Panc1 (cell line): ENCODE data around the gene DGAT2L6. TPM values are rescaled to one million over a fixed set of nuclear protein-coding genes. Genes with fewer than 3 reads are reported as not detected.

ENCODE experiments used
- ATAC-seq: fragments of 200-7000 bp; cut with Tn5 transposase; 2 replicates; pipeline ENCODE4 v1.9.1; 2020; ENCODE audit warnings: mild to moderate bottlenecking, moderate library complexity
- BruUV-seq: library from RNA; stranded (reverse); fragments of 400-500 nt; replicated peaks from 2 replicates; lab custom pipeline; 2021; lab: Mats Ljungman, UMichigan
- CTCF ChIA-PET: fragments of 300-600 bp; sonication (Branson Sonifier 250); formaldehyde crosslinking; loops from one replicate; lab custom pipeline; 2022; ENCODE audit warnings: antibody characterized with exemption; lab: Charles Lee
- POLR2A ChIA-PET: fragments of 300-600 bp; sonication (Branson Sonifier 250); formaldehyde crosslinking; loops from one replicate; lab custom pipeline; 2022; ENCODE audit warnings: antibody characterized with exemption; lab: Charles Lee
- DNase-seq: peaks from one replicate; pipeline ENCODE4 v3.0.0-alpha.2; 2010; ENCODE audit warnings: low read depth, low spot score
- H3K27ac ChIP-seq: 2 replicates; pipeline ENCODE4 v1.5.1; 2011; ENCODE audit warnings: mild to moderate bottlenecking, low read length, inconsistent platforms
- H3K27me3 ChIP-seq: fragments of 200-500 bp; sonication (Bioruptor generic); 2 replicates; pipeline ENCODE4 v1.6.0; 2014; ENCODE audit warnings: low read length, inconsistent platforms; ENCODE audit not compliant: control insufficient read depth, insufficient read depth
- H3K36me3 ChIP-seq: fragments of 200-500 bp; sonication (Bioruptor generic); 2 replicates; pipeline ENCODE4 v1.5.1; 2014; ENCODE audit warnings: inconsistent platforms, mild to moderate bottlenecking, low read length, moderate library complexity; ENCODE audit not compliant: control insufficient read depth, insufficient read depth
- H3K4me1 ChIP-seq: 2 replicates; pipeline ENCODE4 v1.5.1; 2011; ENCODE audit warnings: inconsistent platforms, mild to moderate bottlenecking, low read length, moderate library complexity; ENCODE audit not compliant: control insufficient read depth, insufficient read depth
- H3K4me3 ChIP-seq, 2 experiments: 2 replicates each; pipeline ENCODE4 v1.5.1; 2011 to 2012; ENCODE audit warnings: low read depth in 2 of 2, low read length in 2 of 2, mild to moderate bottlenecking in 2 of 2, inconsistent platforms in 1 of 2, moderate library complexity in 1 of 2
- H3K9me3 ChIP-seq: fragments of 200-500 bp; sonication (Bioruptor generic); 2 replicates; pipeline ENCODE4 v1.5.1; 2014; ENCODE audit warnings: low read depth, mild to moderate bottlenecking, inconsistent platforms, low read length, moderate library complexity; ENCODE audit not compliant: control insufficient read depth, insufficient read depth
- POLR2AphosphoS5 ChIP-seq: IDR thresholded peaks from 2 replicates; pipeline ENCODE4 v1.6.1; 2012; ENCODE audit warnings: mild to moderate bottlenecking, low read depth, low read length, moderate library complexity
- SIN3A ChIP-seq: IDR thresholded peaks from 2 replicates; pipeline ENCODE4 v1.6.1; 2012; ENCODE audit warnings: low read depth, mild to moderate bottlenecking, low read length, moderate library complexity, borderline replicate concordance; ENCODE audit not compliant: insufficient read depth
- TCF7L2 ChIP-seq: IDR thresholded peaks from 2 replicates; pipeline ENCODE4 v1.6.1; 2011; ENCODE audit warnings: mild to moderate bottlenecking, low read depth, low read length, inconsistent platforms
- in situ Hi-C: cut with HindIII; loops from 2 replicates; pipeline ENCODE4 v1.10.0; 2016; ENCODE audit warnings: low sequenced_read_pairs, low pct_unique_long_range_greater_than_20kb
- intact Hi-C: fragments of 100-400 bp; cut with micrococcal nuclease; formaldehyde crosslinking; loops from one replicate; pipeline ENCODE4 v1.10.0; 2022; ENCODE audit not compliant: unreplicated experiment
- total RNA-seq: library from RNA; stranded (reverse); gene quantifications from one replicate; pipeline ENCODE4 v1.2.1, GENCODE V29; 2021; ENCODE audit not compliant: unreplicated experiment
- TF ChIP-seq, protein P1 (sequence below): fragments of 450-650 bp; IDR thresholded peaks from 2 replicates; pipeline ENCODE4 v1.5.1; 2017; ENCODE audit warnings: mild to moderate bottlenecking
- TF ChIP-seq, protein P2 (sequence below), 2 experiments: IDR thresholded peaks; 2 replicates each; pipeline ENCODE4 v1.6.1; 2011 to 2012; ENCODE audit warnings: low read depth in 2 of 2, control low read depth in 1 of 2, low read length in 1 of 2, mild to moderate bottlenecking in 1 of 2, moderate library complexity in 1 of 2; ENCODE audit not compliant: insufficient read depth in 1 of 2

The DGAT2L6 gene
- total RNA-seq, 1 experiment from 2014 or later: not detected

DNA sequence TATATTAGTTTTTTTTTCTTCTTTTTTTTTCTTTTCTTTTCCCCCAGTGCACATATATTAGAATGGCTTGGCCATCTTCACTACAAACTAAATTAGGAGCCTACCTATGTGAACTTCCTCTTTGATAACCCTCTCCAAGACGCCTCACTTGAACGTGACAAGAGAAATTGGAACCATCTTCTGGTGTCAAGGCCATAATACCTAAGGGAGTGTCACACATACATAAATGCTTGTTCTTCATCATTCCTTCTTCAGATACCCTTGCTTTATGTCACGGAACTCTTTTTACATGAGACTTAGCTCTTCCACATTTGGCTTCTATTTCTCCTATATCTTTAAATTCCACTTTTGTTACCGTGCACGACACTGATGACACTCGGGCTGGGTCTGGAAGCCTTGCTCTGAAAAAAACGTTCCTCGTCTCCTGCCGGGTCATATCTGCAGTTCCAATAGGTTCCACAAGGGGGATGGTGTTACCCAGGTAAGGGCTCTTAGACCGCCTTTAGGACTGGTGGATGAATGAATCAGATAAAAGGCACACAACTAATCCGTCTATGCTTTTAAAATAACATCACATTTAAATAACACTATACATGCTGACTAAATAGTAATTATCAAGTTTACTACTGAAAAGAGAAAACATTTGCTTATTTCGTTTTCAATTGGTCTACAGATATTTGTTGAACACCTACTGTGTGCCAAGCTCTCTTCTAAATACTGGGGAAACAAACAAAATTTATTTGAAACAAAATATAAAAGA is 19.9 kb downstream of the DGAT2L6 start:
- no peak for TF ChIP-seq TCF7L2
- TF ChIP-seq, protein P1, sequence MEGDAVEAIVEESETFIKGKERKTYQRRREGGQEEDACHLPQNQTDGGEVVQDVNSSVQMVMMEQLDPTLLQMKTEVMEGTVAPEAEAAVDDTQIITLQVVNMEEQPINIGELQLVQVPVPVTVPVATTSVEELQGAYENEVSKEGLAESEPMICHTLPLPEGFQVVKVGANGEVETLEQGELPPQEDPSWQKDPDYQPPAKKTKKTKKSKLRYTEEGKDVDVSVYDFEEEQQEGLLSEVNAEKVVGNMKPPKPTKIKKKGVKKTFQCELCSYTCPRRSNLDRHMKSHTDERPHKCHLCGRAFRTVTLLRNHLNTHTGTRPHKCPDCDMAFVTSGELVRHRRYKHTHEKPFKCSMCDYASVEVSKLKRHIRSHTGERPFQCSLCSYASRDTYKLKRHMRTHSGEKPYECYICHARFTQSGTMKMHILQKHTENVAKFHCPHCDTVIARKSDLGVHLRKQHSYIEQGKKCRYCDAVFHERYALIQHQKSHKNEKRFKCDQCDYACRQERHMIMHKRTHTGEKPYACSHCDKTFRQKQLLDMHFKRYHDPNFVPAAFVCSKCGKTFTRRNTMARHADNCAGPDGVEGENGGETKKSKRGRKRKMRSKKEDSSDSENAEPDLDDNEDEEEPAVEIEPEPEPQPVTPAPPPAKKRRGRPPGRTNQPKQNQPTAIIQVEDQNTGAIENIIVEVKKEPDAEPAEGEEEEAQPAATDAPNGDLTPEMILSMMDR: peak; percentile 81
- Histone ChIP-seq H3K4me1 (no peaks in the 10 kb centered on the region), H3K27ac (no peak overlapping the region), H3K27me3 (no peaks in the 10 kb centered on the region; the same call in none of the 2 replicates), H3K4me3 (no peak overlapping the region), H3K36me3 (no peaks in the 10 kb centered on the region), H3K9me3 (no peaks in the 10 kb centered on the region)
- ATAC-seq (peak; percentile 91), DNase-seq (peak; percentile 18)
- no TSS peak for BruUV-seq
- in situ Hi-C loops (no loop called here), intact Hi-C loops (loop anchor here (5.0 kb wide), 1 partner anchor 65 kb away; the partner anchor contains the start of gene P2RY4)
- CTCF ChIA-PET: interaction anchor here (0.6 kb wide), 1 partner anchor 52 kb away, joined by 5 read pairs; no protein-coding TSS in a partner anchor
- POLR2A ChIA-PET: no interaction called here

DNA sequence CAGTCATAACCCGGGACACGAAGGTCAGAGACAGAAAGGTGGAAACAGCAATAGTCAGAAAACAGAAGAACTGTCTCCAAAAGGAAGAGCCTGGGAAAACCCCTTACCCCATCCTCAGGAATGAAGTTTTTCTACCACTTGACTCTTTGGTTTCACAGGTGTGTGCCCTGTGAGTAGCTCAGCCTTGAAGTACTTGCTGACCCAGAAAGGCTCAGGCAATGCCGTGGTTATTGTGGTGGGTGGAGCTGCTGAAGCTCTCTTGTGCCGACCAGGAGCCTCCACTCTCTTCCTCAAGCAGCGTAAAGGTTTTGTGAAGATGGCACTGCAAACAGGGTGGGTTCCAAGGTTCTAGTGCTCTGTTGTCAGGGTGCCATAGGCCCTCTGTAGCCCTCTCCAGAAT is 24.4 kb downstream of the DGAT2L6 start:
- H3K27me3 ChIP-seq: no peaks in the 10 kb centered on the region; the same call in none of the 2 replicates
- BruUV-seq: no TSS peak
- POLR2A ChIA-PET: no interaction called here
- no peak overlapping the region for H3K4me3 ChIP-seq
- ATAC-seq (no peak), DNase-seq (no peak)
- no peak overlapping the region for H3K27ac ChIP-seq
- TF ChIP-seq SIN3A: no peak
- TF ChIP-seq, protein P1: no peak
- TF ChIP-seq, protein P2, sequence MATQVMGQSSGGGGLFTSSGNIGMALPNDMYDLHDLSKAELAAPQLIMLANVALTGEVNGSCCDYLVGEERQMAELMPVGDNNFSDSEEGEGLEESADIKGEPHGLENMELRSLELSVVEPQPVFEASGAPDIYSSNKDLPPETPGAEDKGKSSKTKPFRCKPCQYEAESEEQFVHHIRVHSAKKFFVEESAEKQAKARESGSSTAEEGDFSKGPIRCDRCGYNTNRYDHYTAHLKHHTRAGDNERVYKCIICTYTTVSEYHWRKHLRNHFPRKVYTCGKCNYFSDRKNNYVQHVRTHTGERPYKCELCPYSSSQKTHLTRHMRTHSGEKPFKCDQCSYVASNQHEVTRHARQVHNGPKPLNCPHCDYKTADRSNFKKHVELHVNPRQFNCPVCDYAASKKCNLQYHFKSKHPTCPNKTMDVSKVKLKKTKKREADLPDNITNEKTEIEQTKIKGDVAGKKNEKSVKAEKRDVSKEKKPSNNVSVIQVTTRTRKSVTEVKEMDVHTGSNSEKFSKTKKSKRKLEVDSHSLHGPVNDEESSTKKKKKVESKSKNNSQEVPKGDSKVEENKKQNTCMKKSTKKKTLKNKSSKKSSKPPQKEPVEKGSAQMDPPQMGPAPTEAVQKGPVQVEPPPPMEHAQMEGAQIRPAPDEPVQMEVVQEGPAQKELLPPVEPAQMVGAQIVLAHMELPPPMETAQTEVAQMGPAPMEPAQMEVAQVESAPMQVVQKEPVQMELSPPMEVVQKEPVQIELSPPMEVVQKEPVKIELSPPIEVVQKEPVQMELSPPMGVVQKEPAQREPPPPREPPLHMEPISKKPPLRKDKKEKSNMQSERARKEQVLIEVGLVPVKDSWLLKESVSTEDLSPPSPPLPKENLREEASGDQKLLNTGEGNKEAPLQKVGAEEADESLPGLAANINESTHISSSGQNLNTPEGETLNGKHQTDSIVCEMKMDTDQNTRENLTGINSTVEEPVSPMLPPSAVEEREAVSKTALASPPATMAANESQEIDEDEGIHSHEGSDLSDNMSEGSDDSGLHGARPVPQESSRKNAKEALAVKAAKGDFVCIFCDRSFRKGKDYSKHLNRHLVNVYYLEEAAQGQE (IDR thresholded peaks at IDR 0.05; ENCODE audit: insufficient read depth in 1 of 2, low read depth in 2 of 2, low read length in 1 of 2): no peak
- TF ChIP-seq POLR2AphosphoS5: no peak
- TF ChIP-seq TCF7L2: no peak
- no peaks in the 10 kb centered on the region for H3K4me1 ChIP-seq
- no peaks in the 10 kb centered on the region for H3K36me3 ChIP-seq
- CTCF ChIA-PET: no interaction called here
- in situ Hi-C loops (no loop called here), intact Hi-C loops (no loop called here)
- no peaks in the 10 kb centered on the region for H3K9me3 ChIP-seq
